SU-DHL-6 (cell line): ENCODE measurements around the gene ASB16.

ENCODE experiments used
- CTCF ChIP-seq: fragments of 200-600 bp; sonication (generic); IDR thresholded peaks from one replicate; pipeline ENCODE4 v1.5.1; 2017; ENCODE audit warnings: antibody characterized with exemption, mild to moderate bottlenecking, low read length, moderate library complexity; ENCODE audit not compliant: insufficient read depth, poor library complexity, severe bottlenecking
- EZH2phosphoT487 ChIP-seq: fragments of 200-600 bp; sonication (generic), shearing (Covaris generic); conservative IDR thresholded peaks from 2 replicates; pipeline ENCODE4 v1.6.1; 2018; ENCODE audit warnings: mild to moderate bottlenecking, antibody characterized with exemption, low read length, moderate library complexity, mixed read lengths

GRCh38 chr17:44164476-44164875 is 6.0 kb upstream of the ASB16 start:
- no peak for TF ChIP-seq CTCF
- TF ChIP-seq EZH2phosphoT487 = no peak
